Measurements from ENCODE around the gene CDHR3. TPM values are rescaled to one million over a fixed set of nuclear protein-coding genes. Genes with fewer than 3 reads are reported as not detected.

CDHR3 gene
- total RNA-seq, 4 donors from 2014 or later = 6.6 to 11.6 (median 8.9) TPM

- peak in 2 of 3 donors; percentile 79 to 80 for TF ChIP-seq CTCF (IDR thresholded peaks at IDR 0.05)
- peak; percentile 95 for ATAC-seq (ENCODE audit: low FRiP score)
Observed at GRCh38 chr7:106009503-106010226, 46.6 kb downstream of the CDHR3 start.

DNA sequence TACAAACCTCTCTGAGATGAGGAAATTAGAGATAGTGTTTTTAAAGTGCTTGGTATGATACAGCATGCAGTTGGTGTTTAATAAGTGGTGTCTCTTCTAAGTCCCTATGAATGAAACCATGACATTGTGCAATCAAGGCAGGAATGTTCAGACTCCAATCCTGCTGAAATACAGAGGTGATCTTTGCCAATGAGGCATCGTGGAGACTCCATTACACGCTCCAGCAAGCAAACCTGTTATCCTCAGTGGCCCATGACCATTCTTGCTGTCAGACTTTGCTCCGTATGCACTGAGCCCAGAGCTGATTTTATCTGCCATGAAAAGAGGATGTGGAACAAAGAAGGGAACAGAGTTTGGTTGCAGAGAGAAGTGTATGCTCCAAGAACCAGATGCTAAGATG lies 47.3 kb downstream of the CDHR3 start:
- ATAC-seq (ENCODE audit: low FRiP score) = no peak

More at GRCh38 chr7:106009503-106010226, 46.6 kb downstream of the CDHR3 start:
- peak; percentile 67 for DNase-seq (ENCODE audit: low spot score)

DNA sequence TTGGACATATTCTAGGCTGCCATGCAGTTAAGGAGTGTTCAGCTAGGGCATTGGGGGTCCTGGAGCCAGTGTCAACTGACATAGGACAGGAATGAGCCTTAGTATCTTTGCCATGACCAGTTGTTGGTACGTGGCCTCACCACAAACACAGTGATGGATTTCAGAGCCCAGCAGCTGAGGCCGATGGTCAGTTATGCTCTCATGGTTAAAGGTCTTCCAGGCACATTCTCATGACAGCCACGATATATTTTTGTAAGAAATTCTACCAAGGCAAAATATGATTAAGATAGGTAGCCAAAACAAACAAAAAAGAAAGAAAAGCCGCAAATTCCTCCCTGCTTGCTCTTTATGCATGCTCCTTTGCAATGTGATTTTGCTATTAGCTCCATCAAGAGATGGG lies 47.8 kb downstream of the CDHR3 start:
- DNase-seq (ENCODE audit: low spot score) = no peak
- ATAC-seq (ENCODE audit: low FRiP score) = no peak
- TF ChIP-seq CTCF (IDR thresholded peaks at IDR 0.05) = no peak

More for the DNA sequence above, 47.3 kb downstream of the CDHR3 start:
- no peak for TF ChIP-seq CTCF (IDR thresholded peaks at IDR 0.05)
- DNase-seq (ENCODE audit: low spot score) = no peak

DNA sequence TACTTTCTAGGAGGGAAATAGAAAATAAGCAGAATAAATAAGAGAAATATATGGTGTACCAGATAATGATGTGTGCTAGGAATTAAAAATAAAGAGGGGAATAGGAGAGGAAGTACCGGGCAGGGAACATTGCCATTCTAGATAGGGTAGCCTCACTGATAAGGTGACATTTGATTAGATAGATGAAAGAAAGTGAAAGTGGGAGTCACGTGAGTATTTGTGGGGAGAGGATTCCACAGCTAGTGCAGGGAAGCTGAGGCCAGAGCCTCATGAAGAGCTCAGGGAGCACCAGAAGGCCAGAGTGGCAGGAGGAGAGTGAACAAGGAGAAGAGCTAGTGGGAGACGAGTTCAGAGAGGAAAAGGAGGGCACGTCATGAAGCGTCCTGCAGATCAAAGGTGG lies 49.1 kb downstream of the CDHR3 start:
- DNase-seq (ENCODE audit: low spot score) = no peak
- TF ChIP-seq CTCF (IDR thresholded peaks at IDR 0.05) = no peak
- no peak for ATAC-seq (ENCODE audit: low FRiP score)

DNA sequence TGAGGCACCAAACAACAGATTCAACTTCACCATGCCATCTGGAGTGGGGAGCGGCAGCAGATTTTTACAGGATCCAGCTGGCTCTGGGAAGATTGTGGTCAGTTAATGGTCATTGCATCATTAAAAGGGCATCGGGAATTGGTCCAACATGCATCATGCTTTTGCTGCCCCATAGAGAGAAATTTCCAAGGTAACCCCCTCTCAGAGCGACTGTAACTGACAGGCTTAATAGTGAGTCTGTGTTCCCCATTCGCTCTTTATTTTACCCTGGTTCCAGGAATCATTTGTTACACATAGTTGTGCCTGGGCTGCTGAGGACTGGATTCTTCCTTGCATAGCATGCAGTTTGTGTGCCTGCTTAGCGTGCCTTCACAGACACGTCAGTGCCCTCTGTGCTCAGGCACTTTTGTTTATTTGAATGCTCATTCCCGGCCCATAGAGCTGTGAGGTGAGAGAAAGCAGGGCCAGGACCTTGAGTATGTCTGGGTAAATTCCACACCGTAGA lies 49.9 kb downstream of the CDHR3 start:
- DNase-seq (ENCODE audit: low spot score) = no peak
- ATAC-seq (ENCODE audit: low FRiP score) = no peak
- TF ChIP-seq CTCF (IDR thresholded peaks at IDR 0.05) = no peak

GRCh38 chr7:106015381-106016218 lies 52.5 kb downstream of the CDHR3 start:
- DNase-seq (ENCODE audit: low spot score) (no peak), ATAC-seq (ENCODE audit: low FRiP score) (peak; percentile 76)
- no peak for TF ChIP-seq CTCF (IDR thresholded peaks at IDR 0.05)
